K562 (cell line): Measurements from ENCODE around the gene MEPE. TPM values are rescaled to one million over a fixed set of nuclear protein-coding genes. Genes with fewer than 3 reads are reported as not detected.
A peak's percentile ranks its signal among the peaks of the same experiment; 100 is the strongest.

Experiments
- ATAC-seq: fragments of 200-7000 bp; cut with Tn5 transposase; 3 replicates; pipeline ENCODE4 v1.9.1; 2020; ENCODE audit warnings: moderate library complexity
- BruUV-seq: library from RNA; stranded (reverse); fragments of 400-500 nt; replicated peaks from 2 replicates; lab custom pipeline; 2021; lab: Mats Ljungman, UMichigan
- CTCF ChIA-PET: fragments of 300-600 bp; formaldehyde crosslinking; extraction: SDS; loops from one replicate; lab custom pipeline; 2021; ENCODE audit warnings: low intra/inter-chr PET ratio; lab: Yijun Ruan, JAX
- POLR2A ChIA-PET: fragments of 300-600, 350-650 bp; sonication (Branson Sonifier 250); formaldehyde crosslinking; extraction: SDS; loops from one replicate; lab custom pipeline; 2021; ENCODE audit warnings: antibody characterized with exemption, inconsistent platforms; lab: Yijun Ruan, JAX
- DNase-seq, 4 experiments: peaks; one replicate each; pipeline versions ENCODE4 v3.0.0 to v3.0.0-alpha.2; 2011 to 2018; ENCODE audit warnings: low spot score in 3 of 4, mixed read lengths in 3 of 4; ENCODE audit errors: extremely low read depth in 1 of 4
- FAIRE-seq: peaks from 2 replicates; lab custom pipeline; 2011; peaks lifted over from hg19 to GRCh38; lab: Jason Lieb, UNC
- H2AFZ ChIP-seq: 2 replicates; pipeline ENCODE4 v1.6.0; 2011; ENCODE audit warnings: low read depth, low read length, control low read depth, inconsistent platforms
- H3K27ac ChIP-seq: fragments of 200-600 bp; 3 replicates; pipeline ENCODE4 v1.8.0; 2011; ENCODE audit warnings: low read depth, mild to moderate bottlenecking, control low read depth, inconsistent platforms, low read length, moderate library complexity, mixed read lengths; ENCODE audit errors: extremely low read depth
- H3K27me3 ChIP-seq, 2 experiments: fragments of 300-600 bp in 1 of 2; 2 replicates in 1 of 2; 3 replicates in 1 of 2; pipeline versions ENCODE4 v1.6.0 to v1.8.0; 2011; ENCODE audit warnings: inconsistent platforms in 2 of 2, low read length in 2 of 2, mild to moderate bottlenecking in 1 of 2, mixed read lengths in 1 of 2, moderate library complexity in 1 of 2; ENCODE audit not compliant: control insufficient read depth in 2 of 2, insufficient read depth in 2 of 2
- H3K36me3 ChIP-seq: fragments of 300-600 bp; 3 replicates; pipeline ENCODE4 v1.8.0; 2011; ENCODE audit warnings: mild to moderate bottlenecking, low read length, inconsistent platforms; ENCODE audit not compliant: control insufficient read depth, insufficient read depth
- H3K4me1 ChIP-seq, 2 experiments: fragments of 200-600 bp in 1 of 2; replicated peaks in 1 of 2; 2 replicates in 1 of 2; 3 replicates in 1 of 2; pipeline versions ENCODE4 v1.5.1 to v1.8.0; 2011; ENCODE audit warnings: inconsistent platforms in 2 of 2, low read length in 2 of 2, mild to moderate bottlenecking in 1 of 2, mixed read lengths in 1 of 2, moderate library complexity in 1 of 2; ENCODE audit not compliant: control insufficient read depth in 2 of 2, insufficient read depth in 2 of 2
- H3K4me2 ChIP-seq: 2 replicates; pipeline ENCODE4 v1.6.1; 2011; ENCODE audit warnings: low read length, control low read depth, inconsistent platforms, mixed read lengths; ENCODE audit not compliant: insufficient read depth
- H3K4me3 ChIP-seq: fragments of 200-600 bp; sonication (generic), shearing (Covaris generic); 2 replicates; pipeline ENCODE4 v1.5.1; 2016; ENCODE audit warnings: control low read depth, inconsistent platforms
- H3K79me2 ChIP-seq: fragments of 200-600 bp; 3 replicates; pipeline ENCODE4 v1.8.0; 2011; ENCODE audit warnings: low read length, inconsistent platforms; ENCODE audit not compliant: control insufficient read depth, insufficient read depth
- H3K9ac ChIP-seq, 2 experiments: 2 replicates each; pipeline versions ENCODE4 v1.6.0 to v1.6.1; 2011; ENCODE audit warnings: low read depth in 2 of 2, low read length in 2 of 2, control low read depth in 1 of 2, inconsistent platforms in 1 of 2, mild to moderate bottlenecking in 1 of 2, mixed read lengths in 1 of 2; ENCODE audit not compliant: insufficient read depth in 1 of 2
- H3K9me1 ChIP-seq: one replicate; pipeline ENCODE4 v1.6.0; 2011; ENCODE audit warnings: inconsistent platforms, mild to moderate bottlenecking, low read length, moderate library complexity; ENCODE audit not compliant: control insufficient read depth, insufficient read depth
- H3K9me3 ChIP-seq: replicated peaks from 2 replicates; pipeline ENCODE4 v1.5.1; 2011; ENCODE audit warnings: low read depth, low read length, inconsistent platforms; ENCODE audit not compliant: control insufficient read depth, insufficient read depth
- H4K20me1 ChIP-seq: replicated peaks from 2 replicates; pipeline ENCODE4 v1.6.1; 2011; ENCODE audit warnings: low read length, inconsistent platforms, mixed read lengths; ENCODE audit not compliant: control insufficient read depth, insufficient read depth
- ARID1B ChIP-seq: fragments of 450-650 bp; IDR thresholded peaks from 2 replicates; pipeline ENCODE4 v1.6.1; 2016; ENCODE audit warnings: antibody characterized with exemption, mild to moderate bottlenecking, inconsistent platforms
- CBFA2T2 ChIP-seq: fragments of 450-650 bp; conservative IDR thresholded peaks from 2 replicates; pipeline ENCODE4 v1.6.1; 2017; ENCODE audit warnings: mild to moderate bottlenecking
- CBFA2T3 ChIP-seq: fragments of 450-650 bp; IDR thresholded peaks from 2 replicates; pipeline ENCODE4 v1.6.1; 2017
- LARP7 ChIP-seq: fragments of 450-650 bp; IDR thresholded peaks from 2 replicates; pipeline ENCODE4 v1.6.1; 2016
- MYNN ChIP-seq, 2 experiments: sonication (generic); formaldehyde crosslinking in 1 of 2; IDR thresholded peaks; 2 replicates each; pipeline versions ENCODE4 v1.5.0 to v1.6.1; 2016 to 2020; ENCODE audit warnings: antibody characterized with exemption in 1 of 2, missing genetic modification reagents in 1 of 2
- TAL1 ChIP-seq: fragments of 450-650 bp; IDR thresholded peaks from 2 replicates; pipeline ENCODE4 v1.6.1; 2016; ENCODE audit warnings: mild to moderate bottlenecking
- TCF3 ChIP-seq: sonication (generic); formaldehyde crosslinking; IDR thresholded peaks from 2 replicates; pipeline ENCODE4 v1.4.0; 2020; ENCODE audit warnings: mild to moderate bottlenecking, missing genetic modification reagents
- TEAD4 ChIP-seq, 2 experiments: sonication (generic) in 1 of 2; formaldehyde crosslinking in 1 of 2; IDR thresholded peaks; 2 replicates each; pipeline versions ENCODE4 v1.6.1 to v1.8.0; 2012 to 2022; ENCODE audit warnings: borderline replicate concordance in 1 of 2, inconsistent platforms in 1 of 2, low read length in 1 of 2, mild to moderate bottlenecking in 1 of 2, missing genetic modification reagents in 1 of 2
- WGBS: fragments of 100-300 bp; shearing (Covaris generic); methylation state at CpG from one replicate; pipeline ENCODE4 v1.1.6; 2016; ENCODE audit warnings: low coverage, mixed read lengths; ENCODE audit not compliant: insufficient coverage; ENCODE audit errors: missing lambda C conversion rate; 5-methylcytosine and 5-hydroxymethylcytosine counted together
- in situ Hi-C: fragments of 300-500 bp; cut with MboI; formaldehyde crosslinking; loops from 4 replicates; pipeline ENCODE4 v1.15.0; 2018; ENCODE audit warnings: inconsistent platforms, mixed read lengths
- intact Hi-C: fragments of 100-400 bp; cut with micrococcal nuclease; formaldehyde crosslinking; loops from 2 replicates; pipeline ENCODE4 v1.14.2; 2022
- polyA plus RNA-seq, 8 experiments: library from polyadenylated mRNA; depleted of rRNA in 4 of 8; stranded (reverse) in 5 of 8; unstranded in 3 of 8; fragments of >200 nt; fragmentation: Nextera tagmentation in 2 of 8; fragmentation: Illumina TruSeq in 1 of 8; extraction: Ambion mirVana in 2 of 8; extraction: Trizol in 1 of 8; gene quantifications; 2 replicates each; pipeline versions ENCODE4 v1.2.1 to v1.2.3, GENCODE V29; 2011 to 2014; ENCODE audit warnings: inconsistent platforms in 1 of 8, missing spikeins in 1 of 8
- total RNA-seq, 7 experiments: library from RNA; depleted of rRNA in 6 of 7; stranded (reverse); fragments of >200 nt in 6 of 7; fragmentation: Illumina TruSeq in 2 of 7; extraction: Trizol in 2 of 7; gene quantifications; 2 replicates each; pipeline versions ENCODE4 v1.2.1 to v1.2.3, GENCODE V29; 2011 to 2021; ENCODE audit warnings: low replicate concordance in 1 of 7
- TF ChIP-seq, protein P1 (sequence below): fragments of 200-800 bp; sonication (Bioruptor generic); IDR thresholded peaks from 2 replicates; pipeline ENCODE4 v1.6.1; 2017; ENCODE audit warnings: missing genetic modification characterization, missing compliant biosample characterization
- TF ChIP-seq, protein P2 (sequence below): sonication (generic); formaldehyde crosslinking; IDR thresholded peaks from 2 replicates; pipeline ENCODE4 v1.8.0; 2022; ENCODE audit warnings: missing genetic modification reagents, mild to moderate bottlenecking, borderline replicate concordance
- TF ChIP-seq, protein P3 (sequence below): fragments of 250-450 bp; sonication (Bioruptor Pico); IDR thresholded peaks from 2 replicates; pipeline ENCODE4 v1.8.0; 2022; ENCODE audit warnings: inconsistent platforms, mild to moderate bottlenecking, moderate library complexity, borderline replicate concordance

The MEPE gene
- total and polyA plus RNA-seq, 9 of the 15 experiments (the other 6 are each of a cell fraction or from before 2014, with no cell fraction given): not detected

DNA sequence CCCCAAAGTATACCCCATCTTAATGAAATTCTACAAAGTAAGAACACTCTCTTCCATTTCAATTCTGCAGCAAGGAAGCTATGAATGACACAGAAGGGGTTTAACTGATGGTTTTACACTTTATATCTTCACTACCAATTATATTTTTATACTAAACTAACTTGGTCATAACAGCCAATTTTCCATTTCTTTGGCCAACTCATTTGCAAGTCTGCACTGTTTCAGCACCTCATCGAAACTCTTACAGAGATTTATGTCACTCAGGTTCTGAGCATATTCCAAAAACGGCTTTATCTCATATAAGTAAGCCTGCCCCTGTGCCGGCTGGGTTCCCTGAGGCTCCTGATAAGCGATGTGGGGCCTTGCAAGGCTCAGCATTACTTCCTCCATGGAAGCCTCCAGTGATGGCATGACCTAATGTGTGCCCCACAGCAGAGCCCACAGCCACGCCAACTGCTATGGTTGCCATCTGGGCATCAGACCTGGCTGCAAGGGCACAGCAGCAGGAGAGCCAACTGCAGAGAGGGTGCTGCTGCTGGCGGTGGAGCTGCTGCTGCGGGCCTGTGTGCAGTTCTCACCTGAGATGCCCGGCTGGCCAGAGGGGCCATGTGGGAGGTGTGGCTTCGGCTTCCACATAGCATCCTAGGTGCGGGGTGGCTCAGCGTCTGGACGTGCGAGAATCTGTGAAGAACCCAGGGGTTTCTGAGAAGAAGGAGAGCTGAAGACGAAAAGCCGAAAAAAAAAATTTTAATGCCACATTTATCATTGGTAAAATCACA lies 46.8 kb upstream of the MEPE start:
- CTCF ChIA-PET: no interaction called here
- Histone ChIP-seq H3K4me1 (peaks cover 0 to 5% of the 10 kb centered on the region in 2 experiments; a peak in 2 of 5 replicates), H3K36me3 (no peaks in the 10 kb centered on the region), H3K27me3 (no peaks in the 10 kb centered on the region), H3K4me3 (no peak overlapping the region), H3K4me2 (peak overlapping the region; percentile 8; the same call in 1 of the 2 replicates), H3K27ac (no peak overlapping the region), H2AFZ (no peak overlapping the region), H3K79me2 (no peaks in the 10 kb centered on the region), H3K9me1 (no peaks in the 10 kb centered on the region), H4K20me1 (no peaks in the 10 kb centered on the region), H3K9me3 (no peaks in the 10 kb centered on the region), H3K9ac (no peak overlapping the region)
- POLR2A ChIA-PET: no interaction called here
- BruUV-seq: no TSS peak
- FAIRE-seq (peak; percentile 65), DNase-seq (peak in 2 of 4 experiments; percentile 15 to 37), ATAC-seq (peak; percentile 72)
- WGBS: 2% methylated on average over 15 of the region's 15 CpGs
- intact Hi-C loops: no loop called here
- TF ChIP-seq CBFA2T2: peak; percentile 29; the same call in 1 of the 2 replicates
- TF ChIP-seq, protein P1, sequence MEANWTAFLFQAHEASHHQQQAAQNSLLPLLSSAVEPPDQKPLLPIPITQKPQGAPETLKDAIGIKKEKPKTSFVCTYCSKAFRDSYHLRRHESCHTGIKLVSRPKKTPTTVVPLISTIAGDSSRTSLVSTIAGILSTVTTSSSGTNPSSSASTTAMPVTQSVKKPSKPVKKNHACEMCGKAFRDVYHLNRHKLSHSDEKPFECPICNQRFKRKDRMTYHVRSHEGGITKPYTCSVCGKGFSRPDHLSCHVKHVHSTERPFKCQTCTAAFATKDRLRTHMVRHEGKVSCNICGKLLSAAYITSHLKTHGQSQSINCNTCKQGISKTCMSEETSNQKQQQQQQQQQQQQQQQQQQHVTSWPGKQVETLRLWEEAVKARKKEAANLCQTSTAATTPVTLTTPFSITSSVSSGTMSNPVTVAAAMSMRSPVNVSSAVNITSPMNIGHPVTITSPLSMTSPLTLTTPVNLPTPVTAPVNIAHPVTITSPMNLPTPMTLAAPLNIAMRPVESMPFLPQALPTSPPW (CRISPR knock-in tag): no peak
- peak; percentile 62 for TF ChIP-seq CBFA2T3
- peak; percentile 51; the same call in 1 of the 2 replicates for TF ChIP-seq ARID1B
- peak; percentile 18; the same call in 1 of the 2 replicates for TF ChIP-seq MYNN (IDR thresholded peaks at IDR 0.05)
- no peak for TF ChIP-seq MYNN (CRISPR knock-in tag; IDR thresholded peaks at IDR 0.05)
- TF ChIP-seq TCF3 (CRISPR knock-in tag): peak; percentile 26; the same call in 1 of the 2 replicates
- TF ChIP-seq LARP7: no peak
- TF ChIP-seq, protein P2, sequence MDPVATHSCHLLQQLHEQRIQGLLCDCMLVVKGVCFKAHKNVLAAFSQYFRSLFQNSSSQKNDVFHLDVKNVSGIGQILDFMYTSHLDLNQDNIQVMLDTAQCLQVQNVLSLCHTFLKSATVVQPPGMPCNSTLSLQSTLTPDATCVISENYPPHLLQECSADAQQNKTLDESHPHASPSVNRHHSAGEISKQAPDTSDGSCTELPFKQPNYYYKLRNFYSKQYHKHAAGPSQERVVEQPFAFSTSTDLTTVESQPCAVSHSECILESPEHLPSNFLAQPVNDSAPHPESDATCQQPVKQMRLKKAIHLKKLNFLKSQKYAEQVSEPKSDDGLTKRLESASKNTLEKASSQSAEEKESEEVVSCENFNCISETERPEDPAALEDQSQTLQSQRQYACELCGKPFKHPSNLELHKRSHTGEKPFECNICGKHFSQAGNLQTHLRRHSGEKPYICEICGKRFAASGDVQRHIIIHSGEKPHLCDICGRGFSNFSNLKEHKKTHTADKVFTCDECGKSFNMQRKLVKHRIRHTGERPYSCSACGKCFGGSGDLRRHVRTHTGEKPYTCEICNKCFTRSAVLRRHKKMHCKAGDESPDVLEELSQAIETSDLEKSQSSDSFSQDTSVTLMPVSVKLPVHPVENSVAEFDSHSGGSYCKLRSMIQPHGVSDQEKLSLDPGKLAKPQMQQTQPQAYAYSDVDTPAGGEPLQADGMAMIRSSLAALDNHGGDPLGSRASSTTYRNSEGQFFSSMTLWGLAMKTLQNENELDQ (CRISPR knock-in tag): no peak
- TF ChIP-seq TAL1: peak; percentile 43; the same call in 1 of the 2 replicates
- TF ChIP-seq, protein P3, sequence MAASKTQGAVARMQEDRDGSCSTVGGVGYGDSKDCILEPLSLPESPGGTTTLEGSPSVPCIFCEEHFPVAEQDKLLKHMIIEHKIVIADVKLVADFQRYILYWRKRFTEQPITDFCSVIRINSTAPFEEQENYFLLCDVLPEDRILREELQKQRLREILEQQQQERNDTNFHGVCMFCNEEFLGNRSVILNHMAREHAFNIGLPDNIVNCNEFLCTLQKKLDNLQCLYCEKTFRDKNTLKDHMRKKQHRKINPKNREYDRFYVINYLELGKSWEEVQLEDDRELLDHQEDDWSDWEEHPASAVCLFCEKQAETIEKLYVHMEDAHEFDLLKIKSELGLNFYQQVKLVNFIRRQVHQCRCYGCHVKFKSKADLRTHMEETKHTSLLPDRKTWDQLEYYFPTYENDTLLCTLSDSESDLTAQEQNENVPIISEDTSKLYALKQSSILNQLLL (CRISPR knock-in tag): no peak
- TF ChIP-seq TEAD4 (IDR thresholded peaks at IDR 0.05; ENCODE audit: low read length): 0 out of 2 replicates have a peak, but pooled peaks have one; percentile 41
- no peak for TF ChIP-seq TEAD4 (CRISPR knock-in tag; IDR thresholded peaks at IDR 0.05; ENCODE audit: borderline replicate concordance)
- in situ Hi-C loops: no loop called here
